Activated naive CD8-positive, alpha-beta T cell treated with anti-CD3 and anti-CD28 coated beads, Interleukin-2, amount 50 U/mL, for 16 hours (primary cell): ENCODE data around the gene UTS2B.

Experiments used
- DNase-seq: peaks from one replicate; pipeline ENCODE4 v3.0.0-alpha.2; 2020; ENCODE audit warnings: low read depth, low spot score

UTS2B gene

GRCh38 chr3:191239407-191240031, 90.8 kb downstream of the UTS2B start:
- no peak for DNase-seq

- DNase-seq: no peak
Observed at GRCh38 chr3:191238321-191238817, 92.0 kb downstream of the UTS2B start.

GRCh38 chr3:191237047-191237882, 93.1 kb downstream of the UTS2B start:
- no peak for DNase-seq

GRCh38 chr3:191236646-191237045, 93.7 kb downstream of the UTS2B start:
- no peak for DNase-seq

- no peak for DNase-seq
Observed at GRCh38 chr3:191235331-191236314, 94.7 kb downstream of the UTS2B start.

GRCh38 chr3:191234216-191234615, 96.1 kb downstream of the UTS2B start:
- DNase-seq: no peak

GRCh38 chr3:191227541-191227940, 102.8 kb downstream of the UTS2B start:
- no peak for DNase-seq

- no peak for DNase-seq
Observed at GRCh38 chr3:191221638-191222037, 108.7 kb downstream of the UTS2B start.

- no peak for DNase-seq
Observed at GRCh38 chr3:191220908-191221307, 109.4 kb downstream of the UTS2B start.

- no peak for DNase-seq
Observed at GRCh38 chr3:191217301-191217700, 113.0 kb downstream of the UTS2B start.
